GM19238 (cell line): Measurements from ENCODE around the gene TESK2.
A peak's percentile ranks its signal among the peaks of the same experiment; 100 is the strongest.

Source experiments
- DNase-seq: peaks from one replicate; pipeline ENCODE4 v3.0.0; 2011; ENCODE audit warnings: low spot score; ENCODE audit not compliant: insufficient read length

Gene TESK2

GRCh38 chr1:45339789-45340558, 151.0 kb downstream of the TESK2 start, which contains the start of the genes MUTYH and TOE1:
TSS of gene MUTYH (minus strand) at chr1:45340440. CDS start at chr1:45334505, 5,935 bp downstream.
TSS of gene TOE1 (plus strand) at chr1:45340170. CDS start at chr1:45340253, 83 bp downstream.
- DNase-seq = peak; percentile 87

- no peak for DNase-seq
These were observed 153.2 kb downstream of the TESK2 start for GRCh38 chr1:45337630-45338325.

DNA sequence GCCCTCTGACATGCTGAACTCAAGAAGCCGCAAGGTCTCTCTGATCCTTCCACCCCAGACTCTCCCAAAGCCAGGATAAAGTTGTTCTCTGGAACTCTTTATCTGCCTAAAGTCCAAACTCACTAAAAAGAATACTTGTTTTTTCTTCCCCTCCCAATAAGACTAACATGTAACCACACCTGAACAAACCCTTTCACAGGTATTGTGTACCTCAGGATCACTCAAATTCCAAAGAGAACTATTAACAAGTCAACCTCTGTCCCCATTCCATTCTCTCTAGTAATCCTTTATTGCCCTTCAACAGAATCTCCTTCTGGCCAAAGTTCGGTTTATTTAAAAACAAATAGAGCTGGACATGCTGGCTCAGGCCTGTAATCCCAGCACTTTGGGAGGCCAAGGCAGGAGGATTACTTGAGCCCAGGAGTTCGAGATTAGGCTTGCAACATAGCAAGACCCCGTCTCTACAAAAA, 155.1 kb downstream of the TESK2 start:
- DNase-seq = no peak

DNA sequence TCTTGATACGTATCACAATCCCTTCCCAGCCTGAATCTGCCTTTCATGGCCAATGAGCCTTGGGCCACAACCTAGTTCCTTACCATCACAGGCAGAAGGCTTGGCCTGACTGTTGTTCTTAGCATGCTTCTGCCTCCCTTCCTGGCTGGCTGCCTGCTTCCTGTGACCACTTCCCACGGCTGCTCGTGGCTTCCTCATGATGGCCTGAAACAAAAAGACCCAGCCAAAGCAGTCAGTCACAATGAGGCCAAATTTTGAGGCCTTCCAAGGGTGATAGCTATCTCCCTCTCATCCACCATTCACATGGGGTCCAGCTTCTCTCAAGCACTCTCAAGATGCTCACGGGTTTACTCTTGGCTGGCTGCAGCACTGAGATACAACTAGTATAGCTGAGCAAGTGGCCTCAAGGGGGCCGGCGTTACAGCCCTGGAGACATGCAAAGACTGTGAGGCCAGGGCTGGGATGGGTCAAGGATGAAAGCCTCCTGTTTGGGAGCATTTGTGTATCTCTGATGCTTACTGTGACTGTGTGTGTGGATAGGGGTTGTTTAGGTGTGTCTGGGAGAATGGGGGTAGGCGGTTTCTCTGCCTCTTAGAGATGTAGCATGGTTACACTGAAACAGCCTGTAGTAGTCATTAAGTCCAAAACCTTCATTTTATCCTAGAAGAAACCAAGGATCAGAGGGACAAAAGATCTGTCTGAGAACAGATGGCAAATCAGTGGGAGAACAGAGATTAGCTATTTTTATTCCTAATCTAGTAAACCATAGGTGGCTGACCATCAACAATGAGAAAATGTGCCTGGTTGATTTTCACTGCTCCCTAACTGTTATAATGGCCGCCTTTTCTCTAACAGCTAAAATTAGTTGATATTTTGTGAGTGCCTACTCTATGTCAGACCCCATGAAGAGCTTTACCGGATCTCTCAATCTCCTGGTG, 156.4 kb downstream of the TESK2 start:
- no peak for DNase-seq

DNA sequence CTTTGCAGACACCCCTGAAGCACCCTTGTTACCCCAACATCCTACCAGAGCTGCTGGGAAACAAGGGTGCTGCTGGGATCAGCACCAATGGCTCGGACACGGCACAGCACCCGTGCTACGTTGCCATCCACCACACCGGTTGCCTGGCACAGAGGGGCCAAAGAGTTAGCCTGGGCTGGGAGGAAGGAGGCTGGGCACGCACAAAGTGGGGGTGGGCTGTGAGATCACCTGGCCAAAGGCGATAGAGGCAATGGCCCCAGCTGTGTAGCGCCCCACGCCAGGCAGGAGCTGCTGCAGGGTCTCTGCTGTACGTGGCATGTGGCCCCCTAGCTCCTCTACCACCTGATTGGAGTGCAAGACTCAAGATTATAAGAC, 158.6 kb downstream of the TESK2 start:
- no peak for DNase-seq

DNA sequence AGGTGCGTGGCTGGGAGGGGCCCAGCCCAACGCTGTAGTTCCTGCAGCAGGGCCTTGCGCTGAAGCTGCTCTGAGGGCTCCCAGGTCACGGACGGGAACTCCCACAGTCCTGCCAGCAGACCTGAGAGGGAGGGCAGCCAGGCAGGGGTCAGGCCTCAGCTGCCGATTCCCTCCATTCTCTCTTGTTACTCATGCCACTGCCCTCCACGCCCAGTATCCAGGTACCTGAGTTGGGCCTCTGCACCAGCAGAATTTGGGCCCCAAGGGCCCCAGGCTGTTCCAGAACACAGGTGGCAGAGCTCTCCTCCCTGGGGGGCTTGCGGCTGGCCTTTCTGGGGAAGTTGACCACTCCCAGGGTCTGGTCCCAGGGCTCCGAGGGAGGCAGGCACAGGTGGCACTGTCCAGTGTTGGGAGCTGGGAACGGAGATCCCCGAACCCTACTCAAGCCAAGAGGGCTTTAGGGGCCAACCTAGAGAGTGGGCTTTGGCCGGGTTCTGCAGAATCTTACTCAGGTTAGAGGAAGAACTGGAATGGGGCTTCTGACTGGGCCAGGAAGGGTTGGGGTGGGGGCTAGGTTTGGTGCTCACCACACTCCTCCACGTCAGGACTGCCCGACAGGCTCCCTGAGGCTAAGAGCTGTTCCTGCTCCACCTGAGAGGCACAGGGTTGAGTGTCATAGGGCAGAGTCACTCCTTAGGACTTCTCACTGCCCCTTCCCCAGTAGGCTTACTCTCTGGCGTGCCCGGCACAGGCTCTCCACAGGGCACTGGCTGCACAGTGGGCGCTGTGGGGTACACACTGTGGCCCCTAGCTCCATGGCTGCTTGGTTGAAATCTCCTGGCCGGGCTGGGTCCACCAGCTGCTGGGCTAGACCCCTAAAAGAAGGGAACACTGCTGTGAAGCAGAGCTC, 159.3 kb downstream of the TESK2 start:
- no peak for DNase-seq

GRCh38 chr1:45329445-45329844, 161.5 kb downstream of the TESK2 start:
- no peak for DNase-seq

DNA sequence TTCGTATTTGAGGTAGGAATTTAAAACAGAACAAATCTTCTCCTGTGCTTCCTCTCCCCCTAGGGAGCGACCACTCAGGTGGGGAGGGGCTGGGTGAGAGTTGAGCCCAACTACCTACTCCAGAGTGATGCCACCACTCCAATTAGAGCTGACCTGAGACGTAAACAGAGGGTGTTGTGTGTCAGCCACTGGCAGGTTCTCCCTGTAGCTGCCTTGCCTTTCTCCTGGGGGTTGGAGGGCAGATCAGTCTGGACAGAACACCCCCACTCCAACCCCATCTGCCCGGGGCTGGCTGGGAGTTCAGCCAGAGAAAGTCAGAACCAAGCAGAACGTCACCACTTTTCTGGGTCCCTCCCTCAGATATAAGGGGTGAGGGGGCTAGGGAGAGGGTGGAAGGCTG, 162.3 kb downstream of the TESK2 start:
- no peak for DNase-seq

GRCh38 chr1:45327644-45328515, 163.1 kb downstream of the TESK2 start:
- no peak for DNase-seq

DNA sequence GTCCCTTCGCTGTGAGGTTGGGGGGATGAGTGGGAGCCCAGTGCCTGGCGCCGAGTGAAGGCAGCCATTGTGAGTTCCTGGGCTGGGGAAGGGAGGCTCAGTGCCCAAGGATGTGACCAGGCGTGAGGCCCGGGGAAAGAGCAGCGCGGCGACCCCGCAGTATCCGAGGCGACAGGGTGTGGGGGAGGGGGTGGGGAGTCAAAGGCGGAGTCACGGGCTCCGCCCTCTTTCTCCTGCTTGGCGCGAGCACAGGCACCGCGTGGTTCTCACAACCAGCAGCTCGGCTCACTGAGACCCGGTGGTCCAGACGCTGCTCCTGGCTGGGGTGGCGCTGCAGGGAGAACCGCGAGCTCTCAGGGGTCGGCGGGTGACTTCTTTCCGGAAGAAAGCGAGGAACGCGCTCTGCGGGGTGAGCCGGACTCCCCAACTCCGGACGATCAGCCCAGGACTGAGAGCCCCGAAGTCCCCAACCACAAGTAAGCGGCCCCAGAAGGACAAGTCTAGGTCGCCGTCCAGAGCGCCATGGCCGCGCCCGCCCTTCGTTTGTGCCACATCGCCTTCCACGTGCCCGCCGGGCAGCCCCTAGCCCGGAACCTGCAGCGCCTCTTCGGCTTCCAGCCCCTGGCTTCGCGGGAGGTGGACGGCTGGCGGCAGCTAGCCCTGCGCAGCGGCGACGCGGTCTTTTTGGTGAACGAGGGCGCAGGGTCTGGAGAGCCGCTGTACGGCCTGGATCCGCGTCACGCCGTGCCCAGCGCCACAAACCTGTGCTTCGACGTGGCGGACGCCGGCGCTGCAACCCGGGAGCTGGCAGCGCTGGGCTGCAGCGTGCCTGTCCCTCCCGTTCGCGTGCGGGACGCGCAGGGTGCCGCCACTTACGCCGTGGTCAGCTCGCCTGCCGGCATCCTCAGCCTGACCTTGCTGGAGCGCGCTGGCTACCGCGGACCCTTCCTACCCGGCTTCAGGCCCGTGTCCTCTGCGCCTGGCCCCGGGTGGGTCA, 164.0 kb downstream of the TESK2 start, which contains the start of gene HPDL:
Gene HPDL (plus strand): TSS at position 269 of the 997 bp plus-strand sequence. CDS start 254 bp downstream, at position 523.
- peak; percentile 75 for DNase-seq

- no peak for DNase-seq
These were observed 165.0 kb downstream of the TESK2 start for GRCh38 chr1:45325851-45326506.

DNA sequence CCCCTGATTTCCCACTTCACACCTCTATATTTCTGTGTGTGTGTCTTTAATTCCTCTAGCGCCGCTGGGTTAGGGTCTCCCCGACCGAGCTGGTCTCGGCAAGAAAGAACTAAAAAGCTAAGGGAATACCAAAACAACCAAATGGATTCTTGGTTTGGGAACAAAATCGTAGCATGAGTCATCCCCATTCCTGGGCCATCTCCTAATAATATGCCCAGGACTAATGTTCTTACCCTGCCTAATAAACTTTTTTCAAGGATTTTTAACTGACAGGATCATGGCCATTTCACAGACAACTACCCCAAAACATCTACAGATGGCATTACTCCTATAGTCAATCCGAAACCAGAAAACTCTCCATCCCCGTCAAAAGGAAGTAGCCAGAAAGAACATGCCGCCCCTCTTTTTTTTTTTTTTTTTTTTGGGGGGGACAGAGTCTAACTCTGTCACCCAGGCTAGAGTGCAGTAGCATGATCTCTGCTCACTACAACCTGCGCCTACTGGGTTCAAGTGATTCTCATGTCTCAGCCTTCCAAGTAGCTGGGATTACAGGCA, 168.4 kb downstream of the TESK2 start:
- no peak for DNase-seq

GRCh38 chr1:45321444-45321843, 169.5 kb downstream of the TESK2 start:
- no peak for DNase-seq

GRCh38 chr1:45319761-45320160, 171.2 kb downstream of the TESK2 start:
- no peak for DNase-seq

- no peak for DNase-seq
These were observed 173.8 kb downstream of the TESK2 start for GRCh38 chr1:45317166-45317565.

DNA sequence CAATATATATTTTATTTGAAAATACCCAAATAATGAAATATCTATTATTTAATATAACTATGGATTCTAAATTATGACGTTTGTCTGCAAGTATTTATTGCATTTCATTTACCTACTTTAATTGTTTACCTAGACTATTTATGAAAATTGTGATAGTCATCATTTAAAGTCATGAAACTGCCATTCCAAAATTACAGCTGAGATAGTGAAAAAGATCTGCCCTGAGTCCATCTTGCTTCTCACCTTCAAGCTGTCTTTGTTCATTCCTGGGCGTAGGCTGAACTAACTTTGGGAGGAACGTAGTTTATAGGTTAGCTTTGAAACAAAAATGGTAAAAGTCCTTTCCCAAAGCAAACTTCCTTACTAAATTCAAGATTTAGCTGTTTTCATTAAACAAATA, 176.7 kb downstream of the TESK2 start:
- DNase-seq = no peak

GRCh38 chr1:45306905-45307304, 184.1 kb downstream of the TESK2 start:
- no peak for DNase-seq
